Aorta (tissue), 5 donors: Measurements from ENCODE around the gene TRAF1. TPM values are rescaled to one million over a fixed set of nuclear protein-coding genes. Genes with fewer than 3 reads are reported as not detected.

Experiments used
- ATAC-seq: fragments of 200-7000 bp; cut with Tn5 transposase; one replicate; pipeline ENCODE4 v1.9.1; 2022; ENCODE audit warnings: moderate library complexity; ENCODE audit not compliant: low FRiP score
- DNase-seq, 2 donors: peaks; one replicate each; pipeline ENCODE4 v3.0.0-alpha.2; 2020
- H3K27ac ChIP-seq, 2 donors: one replicate each; pipeline ENCODE4 v1.5.1; 2013; ENCODE audit warnings: low read length in 2 of 2, mild to moderate bottlenecking in 2 of 2, moderate library complexity in 2 of 2, control low read depth in 1 of 2, inconsistent platforms in 1 of 2, low read depth in 1 of 2
- H3K27me3 ChIP-seq, 2 donors: one replicate each; pipeline ENCODE4 v1.6.1; 2013; ENCODE audit warnings: control low read depth in 1 of 2, low read length in 1 of 2, mild to moderate bottlenecking in 1 of 2, moderate library complexity in 1 of 2; ENCODE audit not compliant: insufficient read depth in 2 of 2, control insufficient read depth in 1 of 2
- H3K36me3 ChIP-seq, 2 donors: one replicate each; pipeline ENCODE4 v1.6.1; 2013; ENCODE audit warnings: control low read depth in 1 of 2, low read length in 1 of 2, mild to moderate bottlenecking in 1 of 2; ENCODE audit not compliant: insufficient read depth in 2 of 2, control insufficient read depth in 1 of 2
- H3K4me1 ChIP-seq, 2 donors: one replicate each; pipeline ENCODE4 v1.6.1; 2013; ENCODE audit warnings: low read length in 2 of 2, control low read depth in 1 of 2, mild to moderate bottlenecking in 1 of 2, moderate library complexity in 1 of 2; ENCODE audit not compliant: insufficient read depth in 2 of 2, control insufficient read depth in 1 of 2
- H3K4me3 ChIP-seq, 2 donors: one replicate each; pipeline ENCODE4 v1.5.1; 2013; ENCODE audit warnings: low read length in 2 of 2, control low read depth in 1 of 2, mild to moderate bottlenecking in 1 of 2
- H3K9me3 ChIP-seq: one replicate; pipeline ENCODE4 v1.6.1; 2013; ENCODE audit warnings: mild to moderate bottlenecking, low read length; ENCODE audit not compliant: control insufficient read depth
- WGBS, 2 donors: extraction: QIAGEN DNeasy Blood & Tissue Kit; methylation state at CpG; one replicate each; pipeline ENCODE4 v1.1.7; 2013; 5-methylcytosine and 5-hydroxymethylcytosine counted together
- intact Hi-C, 2 donors: fragments of 100-400 bp; cut with DNase I; formaldehyde crosslinking; loops; one replicate each; pipeline versions ENCODE4 v1.14.2 to v1.15.0; 2022
- polyA plus RNA-seq, 2 donors: library from polyadenylated mRNA; stranded (reverse); fragments of 200-250 nt; gene quantifications; one replicate each; pipeline ENCODE4 v1.2.3, GENCODE V29; 2013
- total RNA-seq, 2 donors: library from RNA; stranded (reverse); fragmentation: NEBNext Ultra II Directional; extraction: Animal tissue kit (Norgen Biotek cat#: 25700); gene quantifications; one replicate each; pipeline ENCODE4 v1.2.1, GENCODE V29; 2021
- donor health status: healthy with polysubstance abuse.
- donor health status: Bipolar disorder and iron deficiency.
- donor health status: DM: no; HTN: no; CAD: no.
- donor health status: DM: no; HTN: no; CAD: no.
- donor health status: DM: yes; HTN: yes; CAD: no.

The TRAF1 gene
- total and polyA plus RNA-seq, 4 donors: 10.5 to 43.3 (median 22.8) TPM

DNA sequence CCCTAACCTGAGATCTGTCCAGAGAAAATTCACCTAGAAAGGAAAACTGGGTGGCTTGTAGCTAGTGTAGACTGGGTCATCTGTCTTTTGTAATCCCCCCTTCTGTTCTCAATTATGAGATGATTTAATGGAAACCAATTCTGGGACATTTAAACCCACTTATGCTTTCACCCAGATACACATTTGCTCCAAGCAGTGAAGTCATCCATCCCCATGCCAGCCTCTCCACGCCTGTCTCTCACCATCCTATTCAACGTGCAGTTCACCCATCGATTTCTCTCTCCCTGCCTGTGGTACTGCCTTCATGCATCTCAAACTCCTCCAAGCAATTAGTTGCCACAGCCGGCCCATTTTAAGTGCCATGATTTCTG lies 51.4 kb downstream of the TRAF1 start:
- Histone ChIP-seq H3K27ac (peak overlapping the region in 1 of 2 donors; percentile 85), H3K9me3 (no peaks in the 10 kb centered on the region), H3K4me3 (no peak overlapping the region), H3K27me3 (no peaks in the 10 kb centered on the region), H3K4me1 (no peaks in the 10 kb centered on the region), H3K36me3 (peaks cover 0 to 6% of the 10 kb centered on the region in 2 donors)
- intact Hi-C loops: loop anchor here in 1 of 2 donors (5.0 kb wide), 1 partner anchor 62 kb away; no protein-coding TSS in a partner anchor
- 16 to 21% methylated on average over 4 of the region's 4 CpGs for WGBS, 2 donors
- DNase-seq: no peak
- ATAC-seq: no peak

DNA sequence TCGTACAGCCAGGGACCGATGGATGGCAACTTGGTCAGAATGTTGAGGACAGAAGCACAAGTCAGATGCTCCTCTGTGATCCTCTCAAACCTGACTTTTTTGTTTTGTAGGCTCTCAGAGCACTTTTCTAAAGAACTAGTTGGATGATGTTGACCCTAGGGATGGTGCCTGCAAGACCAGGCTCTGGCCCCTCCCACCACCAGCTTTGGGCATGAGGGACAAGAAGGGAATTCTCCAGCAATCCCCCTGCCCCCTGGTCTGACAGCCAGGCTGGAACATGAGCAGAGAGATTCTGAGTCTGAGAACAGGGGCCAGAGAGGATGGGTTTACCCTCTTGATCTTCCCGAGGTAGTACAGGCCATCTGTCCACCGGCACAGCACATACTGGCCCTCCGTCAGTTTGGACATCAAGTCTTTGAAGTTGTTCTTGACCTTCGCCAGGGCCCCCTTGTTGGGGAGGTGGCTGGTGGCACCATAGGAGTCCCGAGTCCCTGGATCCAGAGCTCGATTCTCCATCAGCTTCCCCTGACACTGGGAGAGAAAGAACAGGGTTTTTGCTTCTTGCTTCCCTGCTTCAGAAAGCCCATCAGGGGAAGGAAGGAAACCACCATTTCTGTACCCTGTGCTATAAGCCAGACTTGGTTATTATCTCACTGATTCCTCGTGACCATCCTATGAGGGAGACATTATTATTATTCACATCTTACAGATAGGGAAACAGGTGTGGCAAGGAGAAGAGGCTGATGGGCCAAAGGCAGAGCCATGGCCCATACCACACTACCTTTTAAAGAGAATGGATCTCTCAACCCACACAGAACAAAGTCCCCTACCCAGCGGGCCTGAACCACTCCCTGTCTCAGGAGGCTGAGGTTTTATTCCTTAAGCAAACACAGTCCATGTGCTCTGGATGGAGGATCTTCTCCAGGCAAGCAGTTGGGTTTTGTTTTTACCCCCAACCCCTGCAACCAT lies 52.1 kb downstream of the TRAF1 start:
- WGBS, 2 donors: 85 to 93% methylated on average over 10 of the region's 10 CpGs
- Histone ChIP-seq H3K27ac (no peak overlapping the region), H3K9me3 (no peaks in the 10 kb centered on the region), H3K36me3 (peaks cover 0 to 6% of the 10 kb centered on the region in 2 donors), H3K4me3 (no peak overlapping the region), H3K27me3 (no peaks in the 10 kb centered on the region), H3K4me1 (no peaks in the 10 kb centered on the region)
- DNase-seq: peak in 1 of 2 donors; percentile 39
- ATAC-seq: no peak
- intact Hi-C loops: loop anchor here in 1 of 2 donors (5.0 kb wide), 1 partner anchor 63 kb away; no protein-coding TSS in a partner anchor

DNA sequence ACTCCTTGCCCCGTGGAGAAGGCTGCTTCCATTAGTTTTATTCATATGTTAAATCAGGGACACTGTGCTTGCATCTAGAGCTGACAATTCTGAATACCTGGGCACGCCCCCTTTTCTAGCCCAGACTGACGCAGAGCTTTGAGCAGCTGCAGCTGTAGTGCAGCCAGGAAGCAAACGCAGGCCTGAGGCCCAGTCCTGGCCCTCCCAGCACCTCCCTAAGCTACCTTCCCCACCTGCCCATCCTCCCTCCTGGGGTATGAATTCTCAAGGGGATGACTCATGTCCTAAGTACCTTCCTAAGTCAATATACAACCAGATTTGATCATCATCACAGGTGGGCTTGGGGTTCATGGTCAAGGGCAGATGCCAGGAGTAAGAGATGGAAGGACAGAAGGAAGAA lies 53.1 kb downstream of the TRAF1 start:
- intact Hi-C loops: no loop called here
- no peaks in the 10 kb centered on the region for H3K9me3 ChIP-seq
- H3K36me3 ChIP-seq: peaks cover 0 to 6% of the 10 kb centered on the region in 2 donors
- no peaks in the 10 kb centered on the region for H3K4me1 ChIP-seq
- DNase-seq: no peak
- no peak overlapping the region for H3K27ac ChIP-seq
- WGBS, 2 donors: 62 to 70% methylated on average over 4 of the region's 4 CpGs
- H3K27me3 ChIP-seq: no peaks in the 10 kb centered on the region
- H3K4me3 ChIP-seq: no peak overlapping the region
- no peak for ATAC-seq

DNA sequence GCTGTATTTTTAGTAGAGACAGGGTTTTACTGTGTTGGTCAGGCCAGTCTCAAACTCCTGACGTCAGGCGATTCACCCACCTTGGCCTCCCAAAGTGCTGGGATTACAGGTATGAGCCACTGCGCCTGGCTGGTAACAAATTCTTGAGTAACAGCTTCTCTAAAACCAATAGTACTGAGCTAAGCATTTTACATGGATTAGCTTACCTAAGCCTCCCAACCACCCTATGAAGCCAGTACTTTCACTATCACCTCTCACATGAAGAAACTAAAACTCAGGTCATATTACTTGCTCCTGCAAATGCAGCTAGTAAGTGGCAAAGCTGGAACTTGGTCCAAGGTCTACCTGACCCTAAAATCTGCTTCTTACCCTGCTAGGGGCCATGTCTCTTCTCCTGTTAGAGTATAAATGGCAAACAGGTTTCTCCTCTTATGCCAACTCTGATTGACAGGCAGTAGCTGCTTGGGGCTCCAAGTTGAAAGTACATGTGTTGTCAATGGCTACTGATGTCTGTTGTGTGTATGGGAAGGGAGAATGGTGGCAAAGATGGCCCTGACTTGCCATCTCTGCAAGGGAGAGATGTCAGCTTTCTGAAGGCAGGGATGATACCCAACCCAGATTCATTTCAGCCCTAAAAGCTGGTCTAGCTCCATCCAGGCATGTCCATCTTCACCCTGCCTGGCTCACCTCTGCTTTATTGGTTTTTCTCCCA lies 53.6 kb downstream of the TRAF1 start:
- ATAC-seq: no peak
- peaks cover 0 to 6% of the 10 kb centered on the region in 2 donors for H3K36me3 ChIP-seq
- DNase-seq: no peak
- intact Hi-C loops: no loop called here
- H3K4me3 ChIP-seq: no peak overlapping the region
- H3K27ac ChIP-seq: no peak overlapping the region
- 82 to 87% methylated on average over 3 of the region's 3 CpGs for WGBS, 2 donors
- H3K4me1 ChIP-seq: no peaks in the 10 kb centered on the region
- H3K9me3 ChIP-seq: no peaks in the 10 kb centered on the region
- no peaks in the 10 kb centered on the region for H3K27me3 ChIP-seq

DNA sequence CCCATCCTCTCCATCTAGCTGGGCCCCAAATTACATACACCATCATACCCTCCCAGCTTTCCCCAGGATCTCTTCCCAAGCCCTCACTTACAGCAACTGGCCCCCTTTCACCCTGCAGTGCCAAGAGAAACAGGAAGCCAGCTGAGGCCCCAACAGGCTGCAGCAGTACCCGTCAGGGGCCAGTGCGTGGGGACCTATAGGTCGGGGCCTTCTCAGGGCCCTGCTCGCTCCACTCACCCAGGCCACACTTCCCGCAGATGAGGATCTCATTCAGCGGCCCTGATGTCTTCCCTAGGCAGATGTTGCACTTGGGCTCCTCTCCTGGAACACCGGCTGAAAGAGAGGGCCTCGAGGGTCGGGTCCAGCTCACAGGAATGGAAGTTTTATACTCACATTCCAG lies 56.4 kb downstream of the TRAF1 start:
- intact Hi-C loops: no loop called here

DNA sequence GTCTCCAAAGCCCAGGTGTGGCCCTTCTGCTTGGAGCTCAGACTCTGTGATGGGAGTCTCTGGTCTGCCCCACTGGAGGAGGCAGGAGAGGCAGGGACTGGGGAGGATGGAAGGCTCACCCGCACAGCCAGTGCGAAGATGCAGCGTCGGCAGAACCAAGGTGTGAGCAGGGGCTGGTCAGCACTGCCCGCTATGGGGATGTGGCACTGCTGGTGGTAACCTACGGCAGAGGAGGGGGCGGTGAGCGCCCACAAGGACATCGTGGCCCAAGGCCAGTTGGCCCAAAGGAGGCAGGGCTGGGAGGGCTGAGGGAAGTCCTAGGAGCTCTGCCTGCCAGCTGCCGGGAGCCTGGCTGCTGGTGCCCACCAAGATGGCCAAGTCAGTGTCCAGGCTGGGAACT lies 56.9 kb downstream of the TRAF1 start:
- DNase-seq: peak in 1 of 2 donors; percentile 56
- Histone ChIP-seq H3K4me1 (no peaks in the 10 kb centered on the region), H3K36me3 (peaks cover 0 to 6% of the 10 kb centered on the region in 2 donors), H3K27me3 (no peaks in the 10 kb centered on the region), H3K27ac (peak overlapping the region in 1 of 2 donors; percentile 64), H3K4me3 (no peak overlapping the region), H3K9me3 (no peaks in the 10 kb centered on the region)
- intact Hi-C loops: loop anchor here in 1 of 2 donors (5.0 kb wide), 2 partner anchors 68 to 203 kb away; partner anchors contain the start of gene CNTRL
- 54 to 56% methylated on average over 9 to 10 of the region's 10 CpGs for WGBS, 2 donors
- ATAC-seq: peak; percentile 2

More for the DNA sequence above, 56.4 kb downstream of the TRAF1 start:
- ATAC-seq (no peak), DNase-seq (no peak)
- no peak overlapping the region for H3K4me3 ChIP-seq
- H3K36me3 ChIP-seq: peaks cover 0 to 6% of the 10 kb centered on the region in 2 donors
- H3K27me3 ChIP-seq: no peaks in the 10 kb centered on the region
- 33 to 37% methylated on average over 9 of the region's 9 CpGs for WGBS, 2 donors
- peak overlapping the region in 1 of 2 donors; percentile 4 for H3K27ac ChIP-seq
- H3K9me3 ChIP-seq: no peaks in the 10 kb centered on the region
- H3K4me1 ChIP-seq: no peaks in the 10 kb centered on the region

DNA sequence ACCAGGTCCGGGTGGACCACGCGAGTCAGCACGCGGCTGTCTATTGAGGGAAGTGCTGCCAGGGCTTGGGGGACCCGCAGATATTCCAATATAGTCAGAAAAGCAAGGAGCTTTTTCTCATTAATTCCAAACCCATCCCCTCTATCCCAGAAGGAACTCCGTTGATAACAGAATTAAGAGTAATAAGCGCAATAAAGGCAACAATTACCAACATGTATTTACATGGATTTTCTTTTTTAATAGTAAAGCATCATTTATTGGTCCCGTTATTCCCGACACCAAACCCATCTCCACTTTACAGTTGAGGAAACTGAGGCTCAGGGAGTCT lies 57.3 kb downstream of the TRAF1 start:
- peaks cover 0 to 6% of the 10 kb centered on the region in 2 donors for H3K36me3 ChIP-seq
- H3K4me1 ChIP-seq: no peaks in the 10 kb centered on the region
- intact Hi-C loops: loop anchor here in 1 of 2 donors (5.0 kb wide), 2 partner anchors 68 to 203 kb away; partner anchors contain the start of gene CNTRL
- peak overlapping the region in 1 of 2 donors; percentile 56 for H3K4me3 ChIP-seq
- H3K27ac ChIP-seq: peak overlapping the region in 1 of 2 donors; percentile 64
- ATAC-seq (no peak), DNase-seq (no peak)
- no peaks in the 10 kb centered on the region for H3K9me3 ChIP-seq
- H3K27me3 ChIP-seq: no peaks in the 10 kb centered on the region
- WGBS, 2 donors: 29 to 33% methylated on average over 10 of the region's 10 CpGs

DNA sequence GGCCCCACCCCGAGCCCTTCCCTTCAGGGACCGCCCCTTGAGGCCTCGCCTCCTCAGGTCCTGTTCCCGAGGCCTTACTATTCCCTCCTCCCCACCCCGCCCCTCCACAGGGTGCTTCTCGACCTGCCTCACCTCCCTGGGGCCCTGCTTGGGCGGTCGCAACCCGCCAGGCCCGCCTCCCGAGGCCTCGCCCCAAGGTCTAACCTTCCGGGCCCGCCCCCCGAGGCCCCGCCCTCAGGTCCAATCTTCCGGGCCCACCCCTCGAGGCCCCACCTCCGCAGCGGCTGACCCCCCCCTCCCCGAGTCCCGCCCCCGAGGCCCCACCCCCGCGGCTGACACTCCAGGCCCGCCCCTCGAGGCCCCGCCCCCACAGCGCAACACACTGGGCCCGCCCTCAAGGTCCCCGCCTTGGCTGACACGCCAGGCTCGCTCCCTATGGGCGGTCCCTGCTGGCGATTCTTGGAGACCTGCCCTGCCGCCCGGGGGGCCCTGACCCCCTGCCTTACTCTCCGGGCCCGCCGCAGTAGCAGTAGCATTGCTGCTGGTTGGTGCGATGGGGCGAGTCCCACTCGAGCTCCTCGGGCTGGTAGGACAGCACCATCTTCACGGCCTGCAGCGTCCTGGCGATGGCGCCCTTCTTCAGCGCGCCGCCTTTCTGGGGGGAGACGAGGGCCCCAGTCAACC lies 57.8 kb downstream of the TRAF1 start:
- peaks cover 0 to 4% of the 10 kb centered on the region in 2 donors for H3K36me3 ChIP-seq
- DNase-seq (peak; percentile 98 to 99), ATAC-seq (peak; percentile 97)
- H3K9me3 ChIP-seq: no peaks in the 10 kb centered on the region
- H3K27me3 ChIP-seq: no peaks in the 10 kb centered on the region
- intact Hi-C loops: loop anchor here in 1 of 2 donors (5.0 kb wide), 2 partner anchors 68 to 203 kb away; partner anchors contain the start of gene CNTRL
- peak overlapping the region in 1 of 2 donors; percentile 58 for H3K27ac ChIP-seq
- H3K4me3 ChIP-seq: peak overlapping the region in 1 of 2 donors; percentile 56
- WGBS, 2 donors: 4 to 5% methylated on average over 44 to 52 of the region's 52 CpGs
- H3K4me1 ChIP-seq: no peaks in the 10 kb centered on the region
